DLD1 (cell line): ENCODE data around the gene CNTN5.
"Not testable (repeated sequence)": the region's sequence is repeated elsewhere in the genome, so short reads cannot be mapped to it uniquely, and the experiment has no call there.

Source experiments
- in situ Hi-C: cut with HindIII; loops from 2 replicates; pipeline ENCODE4 v1.10.0; 2017; ENCODE audit warnings: low sequenced_read_pairs

CNTN5 gene

GRCh38 chr11:99020352-99021225, at the start of gene CNTN5:
TSS of gene CNTN5 (plus strand) at chr11:99020949.
- in situ Hi-C loops: no loop called here

- in situ Hi-C loops: no loop called here
These were observed 41.5 kb upstream of the CNTN5 start for GRCh38 chr11:98979205-98979604.

- in situ Hi-C loops: no loop called here
These were observed 4.9 kb upstream of the CNTN5 start for GRCh38 chr11:99015634-99016454.

DNA sequence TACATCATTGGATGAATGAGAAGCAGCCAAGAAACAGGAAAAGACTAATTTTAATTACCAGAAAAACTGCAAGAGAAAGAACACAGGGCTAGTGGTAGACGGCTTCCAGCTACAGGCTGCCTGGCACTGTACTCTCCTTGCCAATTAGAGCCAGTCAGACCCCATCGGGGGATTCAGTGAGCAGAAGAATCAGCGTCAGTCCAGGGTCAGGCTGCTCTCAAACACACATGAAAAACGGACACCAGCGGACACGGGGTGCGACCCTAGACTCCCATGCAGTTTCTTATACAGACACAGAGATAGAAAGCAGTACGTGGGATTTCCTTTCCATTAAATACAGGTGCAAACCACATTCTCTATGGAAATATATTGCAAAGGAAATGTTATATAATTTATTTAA, 1.1 kb upstream of the CNTN5 start:
- in situ Hi-C loops: no loop called here

GRCh38 chr11:99037057-99037456, 16.3 kb downstream of the CNTN5 start:
- in situ Hi-C loops: no loop called here

- in situ Hi-C loops: no loop called here
These were observed 42.6 kb downstream of the CNTN5 start for GRCh38 chr11:99063331-99063730.

DNA sequence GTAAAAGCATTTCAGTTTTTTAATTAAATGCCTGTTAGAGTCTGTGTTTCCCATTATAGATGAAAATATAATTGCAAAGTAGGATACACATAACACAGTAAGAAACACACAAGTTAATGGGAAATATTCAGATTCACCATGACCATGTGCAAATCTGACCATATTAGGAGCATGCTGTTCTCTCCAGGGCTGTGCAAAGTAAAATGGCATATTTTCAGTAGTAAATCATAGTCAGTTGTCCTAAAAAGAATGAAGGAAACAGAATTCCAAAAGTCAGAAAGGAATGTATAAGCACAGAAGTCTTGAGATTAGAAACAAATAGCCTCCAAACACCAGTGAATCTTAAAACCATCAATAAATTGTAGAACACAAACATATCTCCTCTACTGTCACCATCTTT, 44.4 kb downstream of the CNTN5 start:
- in situ Hi-C loops: no loop called here

- in situ Hi-C loops: no loop called here
These were observed 46.0 kb downstream of the CNTN5 start for GRCh38 chr11:99066618-99067317.

GRCh38 chr11:99068832-99069231, 48.1 kb downstream of the CNTN5 start:
- in situ Hi-C loops: no loop called here

GRCh38 chr11:99069856-99070444, 49.2 kb downstream of the CNTN5 start:
- in situ Hi-C loops: no loop called here

DNA sequence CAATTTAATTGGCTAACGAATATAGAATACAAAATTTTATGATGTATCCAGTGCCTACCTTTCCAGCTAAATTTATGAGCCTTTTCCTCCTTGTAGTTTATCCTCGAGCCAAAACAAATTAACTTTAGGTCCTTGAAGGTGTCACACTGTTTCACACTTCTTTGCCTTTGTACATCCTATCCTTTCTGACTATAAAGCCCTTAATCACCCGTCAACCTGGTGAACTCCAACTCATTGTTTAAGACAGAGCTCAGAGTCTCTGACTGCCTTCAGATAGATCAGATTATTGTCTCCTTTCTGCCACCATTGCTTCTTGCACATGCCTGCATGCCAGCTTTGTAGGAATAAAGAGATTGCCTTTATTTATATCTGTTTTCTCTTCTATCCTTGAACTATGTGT, 58.8 kb downstream of the CNTN5 start:
- in situ Hi-C loops: no loop called here

- in situ Hi-C loops: no loop called here
These were observed 59.4 kb downstream of the CNTN5 start for GRCh38 chr11:99080154-99080553.

DNA sequence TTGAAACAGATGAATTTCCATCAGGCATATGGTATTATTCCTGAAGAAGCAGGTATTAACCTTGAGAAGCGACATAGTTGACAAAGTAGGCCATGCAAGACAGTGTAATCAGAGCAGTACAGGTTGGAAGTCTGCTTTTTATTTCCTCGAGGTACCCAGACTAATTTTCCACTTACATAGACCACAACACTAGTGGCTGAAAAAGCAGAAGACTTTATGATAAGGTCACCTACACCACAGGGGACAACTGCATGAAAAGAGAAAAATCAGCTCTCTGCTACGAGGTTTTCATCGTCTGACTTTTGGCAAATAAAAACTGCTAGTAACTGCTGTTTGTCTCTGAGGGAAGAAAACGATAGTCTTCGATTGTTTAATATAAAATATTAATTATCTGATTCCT, 77.5 kb downstream of the CNTN5 start:
- in situ Hi-C loops: no loop called here

DNA sequence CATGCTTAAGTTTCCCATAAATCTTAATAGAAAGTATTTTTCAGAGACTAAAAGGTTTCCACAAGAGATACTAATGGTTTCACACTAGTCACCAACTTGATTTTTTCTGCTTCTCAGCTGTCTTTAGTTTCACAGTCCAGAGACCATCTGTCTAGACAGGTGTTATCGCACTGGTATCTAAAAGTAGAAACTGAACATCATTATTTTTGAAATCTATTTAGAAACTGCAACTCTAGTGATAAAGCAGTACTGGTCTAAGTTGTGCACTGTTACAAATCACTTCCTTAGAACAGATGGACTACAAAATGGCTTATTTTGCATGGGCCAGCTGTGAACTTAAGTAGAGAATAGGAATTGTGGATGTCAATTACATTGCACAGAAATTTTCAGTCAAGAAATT, 78.0 kb downstream of the CNTN5 start:
- in situ Hi-C loops: no loop called here

DNA sequence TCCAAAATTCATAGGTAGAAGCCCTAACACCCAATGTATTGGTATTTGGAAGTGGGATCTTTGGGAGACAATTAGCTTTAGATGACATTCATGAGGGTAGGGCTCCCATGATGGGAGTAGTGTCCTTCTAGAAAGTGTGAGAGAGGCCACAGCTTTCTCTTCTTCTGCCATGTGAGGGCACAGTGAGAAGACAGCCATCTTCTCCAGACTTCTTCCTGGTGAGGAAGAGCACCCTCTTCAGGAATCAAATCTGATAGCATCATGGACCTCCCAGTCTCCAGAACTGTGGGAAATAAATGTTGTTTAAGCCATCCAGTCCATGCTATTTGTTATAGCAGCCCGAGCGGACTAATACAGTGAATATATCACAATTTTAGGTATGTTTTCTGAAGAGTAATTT, 96.9 kb downstream of the CNTN5 start:
- in situ Hi-C loops: no loop called here

GRCh38 chr11:99133862-99134261, 113.1 kb downstream of the CNTN5 start:
- in situ Hi-C loops: not testable (repeated sequence)

GRCh38 chr11:99135508-99135907, 114.8 kb downstream of the CNTN5 start:
- in situ Hi-C loops: no loop called here

GRCh38 chr11:99142237-99142636, 121.5 kb downstream of the CNTN5 start:
- in situ Hi-C loops: no loop called here

- in situ Hi-C loops: no loop called here
These were observed 127.6 kb downstream of the CNTN5 start for GRCh38 chr11:99148352-99148751.

GRCh38 chr11:99154277-99154676, 133.5 kb downstream of the CNTN5 start:
- in situ Hi-C loops: no loop called here

GRCh38 chr11:99160447-99160846, 139.7 kb downstream of the CNTN5 start:
- in situ Hi-C loops: no loop called here
